HL-60/S4 treated with phorbol 12-myristate 13-acetate at 8.2 ng/mL for 4 days and 3 days (cell line): ENCODE measurements around the gene RASL12.
"Not testable (repeated sequence)": the region's sequence is repeated elsewhere in the genome, so short reads cannot be mapped to it uniquely, and the experiment has no call there.

Experiments used
- in situ Hi-C: fragments of 300-500 bp; cut with MboI; formaldehyde crosslinking; loops from 2 replicates; pipeline ENCODE4 v1.15.0; 2022; ENCODE audit warnings: low sequenced_read_pairs

RASL12 gene

GRCh38 chr15:65033659-65034269 is 34.0 kb downstream of the RASL12 start:
- in situ Hi-C loops = loop anchor here (25.0 kb wide), 1 partner anchor 254 kb away; the partner anchor contains the start of genes PARP16 and RNU5A-1

DNA sequence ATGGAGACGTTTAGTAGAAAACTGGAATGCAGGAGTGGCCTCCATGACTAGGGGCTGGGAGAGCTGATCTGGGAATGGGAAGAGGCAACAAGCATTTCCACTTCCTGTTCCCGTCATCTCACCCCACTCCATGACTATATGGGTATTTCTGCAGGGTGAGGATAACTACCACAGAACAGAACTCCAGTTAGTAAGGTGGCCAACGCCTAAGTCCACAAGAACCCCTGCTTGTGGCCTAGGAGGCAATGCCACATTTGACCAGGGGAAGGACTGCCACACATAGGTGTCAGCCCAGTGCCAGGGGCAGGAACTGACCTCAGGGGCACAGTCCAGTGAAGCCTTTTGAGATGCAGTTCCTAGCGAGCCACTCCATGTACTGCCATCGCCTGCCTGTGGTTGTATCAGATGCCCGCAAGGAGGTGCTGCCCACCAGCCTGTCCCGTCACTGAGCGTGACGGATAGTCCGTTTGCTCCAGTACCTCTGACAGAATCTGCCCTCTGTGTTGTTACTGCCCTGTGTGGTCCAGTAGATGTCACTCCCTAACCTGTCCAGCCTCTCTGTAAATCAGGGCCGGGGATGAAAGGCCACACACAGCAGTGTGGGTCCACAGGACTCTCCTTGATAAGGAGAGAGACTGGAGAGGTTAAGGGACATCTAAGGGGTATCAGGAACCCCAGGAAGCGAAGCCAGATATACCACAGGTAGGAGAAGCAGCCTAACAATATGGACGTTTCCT is 34.8 kb downstream of the RASL12 start:
- in situ Hi-C loops = loop anchor here (25.0 kb wide), 1 partner anchor 254 kb away; the partner anchor contains the start of genes PARP16 and RNU5A-1

DNA sequence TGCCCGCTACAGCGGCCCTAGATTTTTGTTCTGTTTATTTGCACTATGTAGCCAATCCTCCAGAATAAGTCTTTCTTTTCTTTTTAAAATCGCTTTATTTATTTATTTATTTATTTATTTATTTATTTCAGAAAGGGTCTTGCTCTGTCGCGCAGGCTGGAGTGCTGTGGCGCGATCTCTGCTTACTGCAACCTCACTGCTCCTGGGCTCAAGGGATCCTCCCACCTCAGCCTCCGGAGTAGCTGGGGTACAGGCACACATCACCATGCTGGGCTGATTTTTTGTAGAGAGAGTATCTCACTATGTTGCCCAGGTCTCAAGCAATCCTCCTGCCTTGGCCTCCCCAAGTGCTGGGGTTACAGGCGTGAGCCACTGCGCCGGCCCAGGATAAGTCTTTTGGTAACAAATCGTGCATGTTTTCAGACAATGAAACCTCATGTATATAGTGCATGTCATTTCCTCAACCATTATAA is 38.0 kb downstream of the RASL12 start:
- in situ Hi-C loops = loop anchor here (25.0 kb wide), 1 partner anchor 258 kb away; the partner anchor contains the start of genes PARP16 and RNU5A-1

GRCh38 chr15:65028921-65029735 is 38.7 kb downstream of the RASL12 start, which contains the start of gene MTFMT:
MTFMT (minus strand) TSS chr15:65029639; CDS start chr15:65029613, 26 bp downstream.
- in situ Hi-C loops = loop anchor here (25.0 kb wide), 1 partner anchor 258 kb away; the partner anchor contains the start of genes PARP16 and RNU5A-1

DNA sequence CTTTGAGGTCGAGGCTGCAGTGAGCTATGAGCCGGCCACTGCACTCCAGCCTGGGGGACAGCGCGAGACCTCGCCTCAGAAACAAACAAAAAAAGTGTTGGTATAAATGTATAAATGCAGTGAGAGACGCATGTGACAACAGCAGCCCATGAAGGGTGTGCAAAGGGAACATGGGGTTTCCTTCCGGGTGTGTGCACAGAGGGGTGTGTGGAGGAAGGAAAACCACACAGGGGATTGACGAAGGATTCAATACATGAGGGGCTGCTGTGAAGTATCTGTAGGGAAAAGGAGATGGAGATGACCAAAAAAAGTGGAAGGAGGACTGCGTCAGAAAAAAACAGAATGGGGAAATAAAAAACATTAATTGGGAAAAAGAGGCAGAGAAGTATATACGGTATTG is 39.5 kb downstream of the RASL12 start:
- in situ Hi-C loops = loop anchor here (25.0 kb wide), 1 partner anchor 259 kb away; the partner anchor contains the start of genes PARP16 and RNU5A-1

DNA sequence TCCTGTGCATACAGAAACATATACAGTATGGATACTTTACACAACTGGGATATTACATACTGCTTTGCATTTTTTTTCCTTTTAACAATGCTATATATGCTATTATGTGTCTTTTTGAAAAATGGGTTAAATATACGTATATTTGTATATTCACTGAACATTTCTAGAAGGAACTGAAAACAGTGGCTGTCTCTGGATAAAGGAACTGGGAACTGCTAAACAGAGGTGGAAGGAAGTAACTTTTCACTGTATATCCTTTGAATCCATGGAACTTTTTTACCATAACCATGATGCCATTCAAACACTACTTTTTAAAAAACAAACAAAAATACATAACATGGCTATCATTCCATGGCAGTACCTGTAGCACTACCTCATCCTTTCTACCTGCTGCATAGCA is 40.2 kb downstream of the RASL12 start:
- in situ Hi-C loops = loop anchor here (25.0 kb wide), 1 partner anchor 260 kb away; the partner anchor contains the start of genes PARP16 and RNU5A-1

DNA sequence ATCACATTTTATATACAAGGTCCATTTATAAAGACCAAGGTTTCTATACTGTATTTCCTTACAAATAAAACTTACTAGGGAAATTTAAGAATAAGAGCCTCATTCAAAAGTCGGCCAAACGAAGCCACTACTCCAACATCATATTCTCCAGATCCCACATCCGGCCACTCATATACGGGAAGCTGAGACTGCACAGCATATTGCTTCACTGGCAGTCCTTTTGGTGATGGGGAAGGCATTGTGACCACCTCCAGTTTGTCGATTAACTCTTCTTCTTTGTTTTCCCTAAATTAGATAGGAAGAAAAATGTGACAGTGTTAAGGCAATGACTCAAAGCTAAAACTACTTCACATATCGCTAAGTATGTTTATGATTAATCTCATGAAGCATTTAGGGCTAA is 41.0 kb downstream of the RASL12 start:
- in situ Hi-C loops = loop anchor here (25.0 kb wide), 1 partner anchor 261 kb away; the partner anchor contains the start of genes PARP16 and RNU5A-1

GRCh38 chr15:65021488-65021887 is 46.3 kb downstream of the RASL12 start:
- in situ Hi-C loops = no loop called here

- in situ Hi-C loops = no loop called here
These were observed 47.4 kb downstream of the RASL12 start for GRCh38 chr15:65020419-65020818.

GRCh38 chr15:65011198-65011597 is 56.6 kb downstream of the RASL12 start:
- in situ Hi-C loops = not testable (repeated sequence)

DNA sequence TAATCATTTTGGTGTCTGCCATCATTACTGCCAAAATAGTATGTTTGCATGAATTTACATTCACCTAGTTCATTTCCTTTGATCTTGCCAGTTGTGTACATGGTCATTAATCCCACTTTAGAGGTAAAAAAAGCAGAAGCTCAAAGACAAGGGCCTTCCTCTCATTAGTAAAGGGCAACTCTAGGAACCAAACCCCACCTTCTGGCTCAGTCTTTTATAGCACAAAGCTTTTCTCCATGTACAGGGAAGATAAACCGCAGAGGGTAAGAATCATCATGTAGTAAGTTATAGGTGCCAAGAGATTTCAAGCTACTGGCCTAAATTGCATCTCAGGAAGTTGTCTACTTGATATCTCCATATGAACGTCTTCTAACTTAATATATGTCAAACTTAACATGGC is 58.8 kb downstream of the RASL12 start:
- in situ Hi-C loops = no loop called here

DNA sequence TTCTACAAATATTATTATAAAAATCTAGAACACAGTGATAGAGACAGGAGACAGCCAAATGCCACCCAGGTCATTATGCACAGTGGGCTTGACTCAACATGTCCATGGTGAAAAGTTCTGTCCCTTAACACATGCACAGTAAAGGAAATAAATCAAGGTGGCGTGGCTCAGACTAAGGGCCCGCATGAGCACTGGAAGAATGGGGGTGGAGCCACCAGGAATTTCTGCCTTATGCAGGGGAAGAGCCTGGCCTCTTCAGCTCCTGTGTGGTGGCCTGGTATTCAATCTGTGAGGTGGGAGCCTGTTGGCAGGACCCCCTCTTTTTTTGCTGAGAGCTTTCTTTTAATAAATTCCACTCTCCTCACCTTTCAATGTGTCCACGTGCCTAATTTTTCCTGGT is 60.9 kb downstream of the RASL12 start:
- in situ Hi-C loops = no loop called here

- in situ Hi-C loops = no loop called here
These were observed 62.8 kb downstream of the RASL12 start for GRCh38 chr15:65004993-65005392.
